CD8-positive, alpha-beta memory T cell (primary cell): ENCODE measurements around the gene RGS4. TPM values are rescaled to one million over a fixed set of nuclear protein-coding genes. Genes with fewer than 3 reads are reported as not detected.

Experiments used
- CTCF ChIA-PET: fragments of 350-600 bp; sonication (Branson Sonifier 250); formaldehyde crosslinking; loops from one replicate; lab custom pipeline; 2021; ENCODE audit warnings: antibody characterized with exemption; lab: Charles Lee
- POLR2A ChIA-PET: fragments of 350-600 bp; sonication (Branson Sonifier 250); formaldehyde crosslinking; loops from one replicate; lab custom pipeline; 2021; ENCODE audit warnings: antibody characterized with exemption; lab: Charles Lee
- DNase-seq, 5 donors: peaks; one replicate each; pipeline versions ENCODE4 v3.0.0 to v3.0.0-alpha.2; 2020 to 2022; ENCODE audit warnings: mixed read lengths in 1 of 5
- H3K27ac ChIP-seq: one replicate; pipeline ENCODE4 v1.7.0; 2013; ENCODE audit warnings: low read depth, mild to moderate bottlenecking, low read length, moderate library complexity
- H3K27me3 ChIP-seq: 2 replicates; pipeline ENCODE4 v1.7.0; 2013; ENCODE audit warnings: low read length, mild to moderate bottlenecking; ENCODE audit not compliant: insufficient read depth, poor library complexity, severe bottlenecking
- H3K36me3 ChIP-seq: 2 replicates; pipeline ENCODE4 v1.7.0; 2013; ENCODE audit warnings: mild to moderate bottlenecking, low read length, moderate library complexity; ENCODE audit not compliant: insufficient read depth
- H3K4me1 ChIP-seq: 2 replicates; pipeline ENCODE4 v1.7.0; 2013; ENCODE audit warnings: mild to moderate bottlenecking, low read length, moderate library complexity; ENCODE audit not compliant: insufficient read depth
- H3K4me3 ChIP-seq: 2 replicates; pipeline ENCODE4 v1.7.0; 2013; ENCODE audit warnings: mild to moderate bottlenecking, low read length
- H3K9me3 ChIP-seq: 2 replicates; pipeline ENCODE4 v1.7.0; 2013; ENCODE audit warnings: mild to moderate bottlenecking, low read length
- H3K27ac Mint-ChIP-seq, 8 donors: one replicate each; pipeline ENCODE4 v1.8.0; 2020 to 2021; ENCODE audit warnings: mixed read lengths in 8 of 8, mild to moderate bottlenecking in 6 of 8, inconsistent platforms in 3 of 8, moderate library complexity in 3 of 8
- H3K27me3 Mint-ChIP-seq, 2 donors: one replicate each; pipeline ENCODE4 v1.8.0; 2020 to 2021; ENCODE audit warnings: mixed read lengths in 2 of 2, mild to moderate bottlenecking in 1 of 2, moderate library complexity in 1 of 2
- H3K36me3 Mint-ChIP-seq, 3 donors: one replicate each; pipeline ENCODE4 v1.8.0; 2020 to 2021; ENCODE audit warnings: mixed read lengths in 3 of 3, inconsistent platforms in 1 of 3, mild to moderate bottlenecking in 1 of 3
- H3K4me1 Mint-ChIP-seq, 3 donors: one replicate each; pipeline ENCODE4 v1.8.0; 2020 to 2021; ENCODE audit warnings: mixed read lengths in 3 of 3, inconsistent platforms in 1 of 3, mild to moderate bottlenecking in 1 of 3
- H3K4me3 Mint-ChIP-seq, 7 donors: one replicate each; pipeline ENCODE4 v1.8.0; 2020 to 2021; ENCODE audit warnings: mixed read lengths in 7 of 7, mild to moderate bottlenecking in 6 of 7, moderate library complexity in 4 of 7, inconsistent platforms in 2 of 7
- H3K9me3 Mint-ChIP-seq, 5 donors: one replicate each; pipeline ENCODE4 v1.8.0; 2020 to 2022; ENCODE audit warnings: mixed read lengths in 5 of 5, mild to moderate bottlenecking in 3 of 5, moderate library complexity in 2 of 5, inconsistent platforms in 1 of 5
- polyA plus RNA-seq: library from polyadenylated mRNA; unstranded; fragments of 300-500 nt; fragmentation: Illumina TruSeq; gene quantifications from one replicate; pipeline ENCODE4 v1.2.3, GENCODE V29; 2021
- total RNA-seq, 2 experiments: library from RNA; stranded (reverse); gene quantifications; one replicate each; pipeline ENCODE4 v1.2.3, GENCODE V29; 2021

The RGS4 gene
- total and polyA plus RNA-seq, 3 experiments from 2014 or later, result not detected

DNA sequence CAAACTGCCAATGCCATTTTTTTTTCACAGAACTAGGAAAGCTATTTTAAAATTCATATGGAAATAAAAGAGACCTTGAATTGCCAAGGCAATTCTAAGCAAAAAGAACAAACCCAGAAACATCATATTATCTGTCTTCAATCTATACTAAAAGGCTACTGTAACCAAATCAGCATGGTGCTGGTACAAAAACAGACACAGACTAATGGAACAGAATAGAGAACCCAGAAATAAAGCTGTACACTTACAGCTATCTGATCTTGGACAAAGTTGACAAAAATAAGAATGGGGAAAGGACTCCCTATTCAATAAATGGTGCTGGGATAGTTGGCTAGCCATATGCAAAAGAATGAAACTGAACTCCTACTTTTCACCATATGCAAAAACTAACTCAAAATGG, 50.5 kb downstream of the RGS4 start:
- Mint-ChIP-seq H3K27ac (no peak overlapping the region), H3K27me3 (peaks cover 2 to 25% of the 10 kb centered on the region in 2 donors), H3K36me3 (no peaks in the 10 kb centered on the region), H3K4me1 (no peaks in the 10 kb centered on the region), H3K9me3 (peaks cover 0 to 3% (median 0%) of the 10 kb centered on the region in 5 donors), H3K4me3 (no peak overlapping the region)
- no peaks in the 10 kb centered on the region for H3K9me3 ChIP-seq
- H3K27me3 ChIP-seq, result no peaks in the 10 kb centered on the region
- no peak overlapping the region for H3K4me3 ChIP-seq
- H3K36me3 ChIP-seq, result no peaks in the 10 kb centered on the region
- CTCF ChIA-PET, result no interaction called here
- DNase-seq, result no peak
- H3K4me1 ChIP-seq, result no peaks in the 10 kb centered on the region
- H3K27ac ChIP-seq, result no peak overlapping the region
- POLR2A ChIA-PET, result no interaction called here

DNA sequence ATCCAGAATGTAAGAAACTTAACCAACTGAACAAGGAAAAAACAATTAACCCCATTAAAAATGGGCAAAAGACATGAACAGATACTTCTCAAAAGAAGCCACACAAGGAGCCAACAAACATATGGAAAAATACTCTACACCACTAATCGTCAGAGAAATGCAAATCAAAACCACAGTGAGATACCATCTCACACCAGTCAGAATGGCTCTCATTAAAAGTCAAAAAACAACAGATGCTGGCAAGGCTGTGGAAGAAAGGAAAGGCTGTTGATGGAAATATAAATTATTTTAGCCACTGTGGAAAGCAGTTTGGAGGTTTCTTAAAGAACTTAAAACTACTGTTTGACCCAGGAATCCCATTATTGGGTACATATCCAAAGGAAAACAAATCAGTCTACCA, 51.2 kb downstream of the RGS4 start:
- Mint-ChIP-seq H3K9me3 (peaks cover 0 to 3% (median 0%) of the 10 kb centered on the region in 5 donors), H3K36me3 (no peaks in the 10 kb centered on the region), H3K4me3 (no peak overlapping the region), H3K27me3 (peaks cover 2 to 25% of the 10 kb centered on the region in 2 donors), H3K4me1 (no peaks in the 10 kb centered on the region), H3K27ac (no peak overlapping the region)
- Histone ChIP-seq H3K36me3 (no peaks in the 10 kb centered on the region), H3K4me1 (no peaks in the 10 kb centered on the region), H3K27me3 (no peaks in the 10 kb centered on the region), H3K9me3 (no peaks in the 10 kb centered on the region), H3K4me3 (no peak overlapping the region), H3K27ac (no peak overlapping the region)
- CTCF ChIA-PET, result no interaction called here
- POLR2A ChIA-PET, result no interaction called here
- no peak for DNase-seq

DNA sequence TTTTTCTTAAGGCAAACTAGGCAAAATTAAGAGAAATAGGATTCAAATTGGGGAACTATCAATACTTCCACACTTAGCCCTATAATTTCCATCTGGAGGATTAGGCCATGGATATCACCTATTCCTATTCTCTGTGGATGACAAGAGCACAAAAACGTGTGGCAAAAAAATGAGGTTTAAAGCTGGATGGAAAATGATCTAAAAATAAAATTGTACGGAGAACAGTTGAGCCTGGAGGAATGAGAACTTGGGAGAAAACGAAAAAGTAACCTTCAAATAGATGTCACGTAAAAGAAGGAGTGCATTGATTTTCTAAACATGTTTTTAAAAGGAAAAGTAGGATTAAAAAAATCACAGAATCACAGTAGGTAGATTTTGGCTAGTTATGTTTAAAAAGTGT, 55.7 kb downstream of the RGS4 start:
- ChIA-PET POLR2A (no interaction called here), CTCF (no interaction called here)
- Mint-ChIP-seq H3K27ac (no peak overlapping the region), H3K36me3 (no peaks in the 10 kb centered on the region), H3K27me3 (peaks cover 1 to 12% of the 10 kb centered on the region in 2 donors), H3K9me3 (no peaks in the 10 kb centered on the region), H3K4me3 (no peak overlapping the region), H3K4me1 (no peaks in the 10 kb centered on the region)
- no peak for DNase-seq
- H3K4me1 ChIP-seq, result no peaks in the 10 kb centered on the region
- H3K4me3 ChIP-seq, result no peak overlapping the region
- H3K27ac ChIP-seq, result no peak overlapping the region
- no peaks in the 10 kb centered on the region for H3K9me3 ChIP-seq
- no peaks in the 10 kb centered on the region for H3K36me3 ChIP-seq
- H3K27me3 ChIP-seq, result no peaks in the 10 kb centered on the region

Other genes with a start within 250 kb of the RGS4 start
- gene CCDC190, start 208.2 kb upstream of the RGS4 start, total RNA-seq, result not detected
- gene CCDC190, start 208.2 kb upstream of the RGS4 start, polyA plus RNA-seq, result not detected
- gene RGS5, start 133.6 kb downstream of the RGS4 start, total RNA-seq, result 1 to 10 TPM; 2.8 to 3.0 TPM
- gene RGS5, start 133.6 kb downstream of the RGS4 start, polyA plus RNA-seq, result 4.9 TPM